Sigmoid colon (tissue), 7 donors: Measurements from ENCODE around the gene PEX14. TPM values are rescaled to one million over a fixed set of nuclear protein-coding genes. Genes with fewer than 3 reads are reported as not detected.

Experiments used
- DNase-seq: peaks from one replicate; pipeline ENCODE4 v3.0.0-alpha.2; 2019
- H3K27ac ChIP-seq, 4 donors: fragments of 200-600 bp; sonication (generic); one replicate each; pipeline ENCODE4 v1.5.1; 2016 to 2019; ENCODE audit warnings: mild to moderate bottlenecking in 1 of 4
- H3K27me3 ChIP-seq, 3 donors: fragments of 200-600 bp; sonication (generic); one replicate each; pipeline ENCODE4 v1.5.1; 2019; ENCODE audit warnings: mild to moderate bottlenecking in 1 of 3
- H3K36me3 ChIP-seq, 4 donors: fragments of 200-600 bp; sonication (generic); one replicate each; pipeline ENCODE4 v1.5.1; 2016 to 2019
- H3K4me1 ChIP-seq, 4 donors: fragments of 200-600 bp; sonication (generic); one replicate each; pipeline ENCODE4 v1.5.1; 2017 to 2019
- H3K4me3 ChIP-seq, 4 donors: fragments of 200-600 bp; sonication (generic); one replicate each; pipeline ENCODE4 v1.5.1; 2017 to 2019; ENCODE audit warnings: mild to moderate bottlenecking in 2 of 4, moderate library complexity in 1 of 4
- H3K9me3 ChIP-seq, 4 donors: fragments of 200-600 bp in 3 of 4; sonication (generic) in 3 of 4; one replicate each; pipeline versions ENCODE4 v1.5.1 to v1.6.1; 2013 to 2019
- CTCF ChIP-seq, 4 experiments: fragments of 450-650 bp in 3 of 4; fragments of 200-600 bp in 1 of 4; IDR thresholded peaks; one replicate each; pipeline ENCODE4 v1.5.1; 2016 to 2019; ENCODE audit warnings: antibody characterized with exemption in 4 of 4, mild to moderate bottlenecking in 3 of 4, moderate library complexity in 2 of 4
- EP300 ChIP-seq, 4 donors: sonication (generic); formaldehyde crosslinking; IDR thresholded peaks; one replicate each; pipeline ENCODE4 v1.6.1; 2017; ENCODE audit warnings: antibody characterized with exemption in 4 of 4
- POLR2A ChIP-seq, 2 donors: fragments of 450-650 bp; IDR thresholded peaks; one replicate each; pipeline ENCODE4 v1.6.1; 2016; ENCODE audit warnings: antibody characterized with exemption in 2 of 2, mild to moderate bottlenecking in 2 of 2, moderate library complexity in 2 of 2
- POLR2AphosphoS5 ChIP-seq, 4 donors: sonication (generic); formaldehyde crosslinking; IDR thresholded peaks; one replicate each; pipeline ENCODE4 v1.6.1; 2017; ENCODE audit warnings: antibody characterized with exemption in 4 of 4
- WGBS, 2 donors: extraction: QIAGEN DNeasy Blood & Tissue Kit; methylation state at CpG; one replicate each; pipeline ENCODE4 v1.1.7; 2013; 5-methylcytosine and 5-hydroxymethylcytosine counted together
- intact Hi-C: fragments of 100-400 bp; cut with DNase I; formaldehyde crosslinking; loops from one replicate; pipeline ENCODE4 v1.15.1; 2023
- polyA plus RNA-seq, 3 donors: library from polyadenylated mRNA; stranded (reverse); fragments of 200-250 nt; gene quantifications; one replicate each; pipeline ENCODE4 v1.2.3, GENCODE V29; 2013
- total RNA-seq, 4 donors: library from RNA; depleted of rRNA; stranded (reverse); fragments of >200 nt; gene quantifications; one replicate each; pipeline ENCODE4 v1.1.0, GENCODE V29; 2016
- donor health status: healthy with polysubstance abuse.
- donor health status: Bipolar disorder and iron deficiency.
- donor health status: healthy.

Gene PEX14
- total and polyA plus RNA-seq, 7 donors: 8.3 to 23.3 (median 14.4) TPM

GRCh38 chr1:10635085-10635896 lies 160.5 kb downstream of the PEX14 start:
- intact Hi-C loops: no loop called here
- 16 to 59% methylated on average over 23 of the region's 23 CpGs for WGBS, 2 donors

GRCh38 chr1:10635992-10636391 lies 161.2 kb downstream of the PEX14 start:
- Histone ChIP-seq H3K27me3 (peaks cover 0 to 4% (median 0%) of the 10 kb centered on the region in 3 donors), H3K4me1 (peaks cover 0 to 61% (median 55%) of the 10 kb centered on the region in 4 donors), H3K36me3 (peaks cover 5 to 12% (median 6%) of the 10 kb centered on the region in 4 donors), H3K4me3 (no peak overlapping the region), H3K9me3 (no peaks in the 10 kb centered on the region), H3K27ac (peak overlapping the region; percentile 69 to 84 (median 81))
- 81 to 90% methylated on average over 18 of the region's 18 CpGs for WGBS, 2 donors
- intact Hi-C loops: no loop called here
- peak; percentile 86 for DNase-seq
- peak in 1 of 4 donors; percentile 64 for TF ChIP-seq POLR2AphosphoS5 (IDR thresholded peaks at IDR 0.05)
- no peak for TF ChIP-seq POLR2A (IDR thresholded peaks at IDR 0.05)
- TF ChIP-seq EP300 (IDR thresholded peaks at IDR 0.05): no peak
- TF ChIP-seq CTCF (IDR thresholded peaks at IDR 0.05): no peak

More at GRCh38 chr1:10635085-10635896, 160.5 kb downstream of the PEX14 start:
- H3K4me3 ChIP-seq: no peak overlapping the region
- peak; percentile 86 for DNase-seq
- TF ChIP-seq POLR2AphosphoS5 (IDR thresholded peaks at IDR 0.05) (peak in 1 of 4 donors; percentile 28), POLR2A (IDR thresholded peaks at IDR 0.05) (no peak), EP300 (IDR thresholded peaks at IDR 0.05) (no peak), CTCF (IDR thresholded peaks at IDR 0.05) (no peak)
- peaks cover 0 to 61% (median 52%) of the 10 kb centered on the region in 4 donors for H3K4me1 ChIP-seq
- no peaks in the 10 kb centered on the region for H3K9me3 ChIP-seq
- H3K27me3 ChIP-seq: peaks cover 0 to 4% (median 0%) of the 10 kb centered on the region in 3 donors
- peaks cover 5 to 14% (median 7%) of the 10 kb centered on the region in 4 donors for H3K36me3 ChIP-seq
- peak overlapping the region; percentile 69 to 84 (median 81) for H3K27ac ChIP-seq

GRCh38 chr1:10637400-10637799 lies 162.7 kb downstream of the PEX14 start:
- WGBS, 2 donors: 82 to 89% methylated on average over 9 of the region's 9 CpGs
- peaks cover 0 to 68% (median 64%) of the 10 kb centered on the region in 4 donors for H3K4me1 ChIP-seq
- intact Hi-C loops: no loop called here
- peaks cover 5 to 21% (median 7%) of the 10 kb centered on the region in 4 donors for H3K36me3 ChIP-seq
- TF ChIP-seq EP300 (IDR thresholded peaks at IDR 0.05): no peak
- TF ChIP-seq POLR2AphosphoS5 (IDR thresholded peaks at IDR 0.05): no peak
- TF ChIP-seq CTCF (IDR thresholded peaks at IDR 0.05): no peak
- no peak for TF ChIP-seq POLR2A (IDR thresholded peaks at IDR 0.05)
- peak; percentile 62 for DNase-seq
- no peaks in the 10 kb centered on the region for H3K9me3 ChIP-seq
- peak overlapping the region in 3 of 4 donors; percentile 79 to 84 (median 84) for H3K27ac ChIP-seq
- H3K4me3 ChIP-seq: no peak overlapping the region
- peaks cover 0 to 4% (median 0%) of the 10 kb centered on the region in 3 donors for H3K27me3 ChIP-seq

GRCh38 chr1:10637834-10638558 lies 163.2 kb downstream of the PEX14 start:
- peak; percentile 63 for DNase-seq
- TF ChIP-seq POLR2AphosphoS5 (IDR thresholded peaks at IDR 0.05) (peak in 2 of 4 donors; percentile 15 to 26), EP300 (IDR thresholded peaks at IDR 0.05) (no peak), CTCF (IDR thresholded peaks at IDR 0.05) (peak in 1 of 4 experiments; percentile 17)
- Histone ChIP-seq H3K27ac (peak overlapping the region; percentile 56 to 84 (median 82)), H3K27me3 (peaks cover 0 to 4% (median 0%) of the 10 kb centered on the region in 3 donors), H3K4me1 (peaks cover 0 to 74% (median 66%) of the 10 kb centered on the region in 4 donors), H3K9me3 (no peaks in the 10 kb centered on the region), H3K4me3 (peak overlapping the region in 2 of 4 donors; percentile 13 to 22), H3K36me3 (peaks cover 7 to 27% (median 11%) of the 10 kb centered on the region in 4 donors)
- intact Hi-C loops: no loop called here
- 51 to 72% methylated on average over 29 of the region's 29 CpGs for WGBS, 2 donors
